ENCODE measurements around the gene PNPLA7. TPM values are rescaled to one million over a fixed set of nuclear protein-coding genes. Genes with fewer than 3 reads are reported as not detected.
A peak's percentile ranks its signal among the peaks of the same experiment; 100 is the strongest.
"Not testable (repeated sequence)": the region's sequence is repeated elsewhere in the genome, so short reads cannot be mapped to it uniquely, and the experiment has no call there.

PNPLA7 gene
- total RNA-seq, 2 experiments from 2014 or later, result 3.0 to 3.2 TPM

DNA sequence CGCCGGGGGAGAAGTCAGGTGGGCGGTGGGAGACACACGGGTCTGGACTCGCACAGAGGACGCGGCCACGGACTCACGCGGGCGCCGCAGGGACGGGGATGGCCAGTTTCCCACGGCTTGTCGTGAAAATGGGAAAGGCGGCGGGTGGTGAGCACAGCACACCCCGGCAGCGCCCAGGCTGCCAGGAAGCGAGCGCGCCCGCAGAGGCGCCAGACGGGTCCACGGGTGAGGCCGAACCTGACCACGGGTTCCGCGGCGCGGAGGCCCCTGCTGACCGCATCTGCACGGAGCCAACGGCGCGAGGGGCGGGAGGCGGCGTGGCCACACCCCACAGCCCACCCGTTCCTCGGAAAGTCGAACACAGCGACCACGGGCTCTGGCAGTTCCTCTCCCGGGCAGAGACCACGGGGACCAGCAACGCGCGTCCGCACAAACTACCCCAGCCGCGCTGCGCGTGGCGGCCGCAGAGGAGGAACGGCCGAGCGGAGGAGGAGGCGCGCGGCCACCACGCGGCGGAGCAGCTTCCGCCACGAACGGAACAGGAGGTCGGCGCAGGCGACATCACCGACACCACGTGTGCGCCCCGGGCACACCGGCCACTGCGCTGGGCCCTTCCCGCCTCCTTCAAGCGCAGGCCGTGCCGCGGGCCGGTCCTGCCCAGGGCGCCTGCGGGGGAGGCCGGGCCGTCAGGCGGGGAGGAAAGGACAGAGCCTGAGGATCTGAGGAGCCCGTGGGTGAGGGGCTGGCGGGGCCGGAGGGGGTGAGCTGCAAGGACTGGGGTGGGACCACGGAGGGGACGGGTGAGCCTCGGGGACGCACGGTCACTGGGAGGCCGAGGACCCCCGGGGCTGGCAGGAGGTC is 132.8 kb downstream of the PNPLA7 start:
- no peaks in the 10 kb centered on the region for H3K9me3 Mint-ChIP-seq (ENCODE audit: low read depth)
- peaks cover 19% of the 10 kb centered on the region for H3K4me1 Mint-ChIP-seq
- no peaks in the 10 kb centered on the region for H3K27me3 Mint-ChIP-seq
- DNase-seq, result no peak
- peak overlapping the region; percentile 40 for H3K4me3 Mint-ChIP-seq
- peak; percentile 67 for ATAC-seq
- H3K36me3 Mint-ChIP-seq, result peaks cover 2% of the 10 kb centered on the region
- no peak overlapping the region for H3K27ac Mint-ChIP-seq
- CTCF ChIA-PET, result interaction anchor here (1.0 kb wide), 1 partner anchor 135 kb away, joined by 4 read pairs; the partner anchor contains the start of gene MRPL41

DNA sequence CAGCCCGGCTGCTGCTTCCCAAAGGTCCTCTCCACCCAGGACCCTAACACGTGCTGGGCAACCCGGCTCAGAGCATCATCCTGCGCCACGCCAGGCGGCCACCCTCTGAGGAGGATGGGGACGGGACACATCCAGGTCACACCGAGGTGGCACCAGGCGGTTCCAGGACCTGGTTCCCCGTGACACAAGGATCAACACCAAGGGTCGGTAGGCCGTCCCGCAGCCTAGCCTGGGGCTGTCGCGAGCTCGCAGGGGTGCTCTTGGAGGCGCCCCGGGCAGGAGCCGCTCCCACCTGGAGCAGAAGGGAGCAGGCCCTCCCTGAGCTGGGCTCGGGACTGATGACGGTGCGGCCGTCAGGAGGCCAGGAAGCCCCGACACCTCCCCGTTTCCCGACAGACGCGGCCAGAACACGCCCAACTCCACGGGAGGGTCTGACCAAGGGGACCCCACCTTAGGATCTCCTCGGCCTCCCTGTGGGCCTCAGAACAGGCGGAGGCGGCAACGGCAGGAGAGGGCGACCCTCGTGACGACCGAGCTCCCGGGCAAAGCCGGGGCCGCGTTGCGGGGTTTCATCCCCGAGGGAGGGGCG is 133.5 kb downstream of the PNPLA7 start:
- no peak for ATAC-seq
- H3K4me1 Mint-ChIP-seq, result peaks cover 16% of the 10 kb centered on the region
- no peaks in the 10 kb centered on the region for H3K36me3 Mint-ChIP-seq
- CTCF ChIA-PET, result no interaction called here
- no peaks in the 10 kb centered on the region for H3K27me3 Mint-ChIP-seq
- no peaks in the 10 kb centered on the region for H3K9me3 Mint-ChIP-seq (ENCODE audit: low read depth)
- no peak overlapping the region for H3K4me3 Mint-ChIP-seq
- H3K27ac Mint-ChIP-seq, result no peak overlapping the region
- no peak for DNase-seq

DNA sequence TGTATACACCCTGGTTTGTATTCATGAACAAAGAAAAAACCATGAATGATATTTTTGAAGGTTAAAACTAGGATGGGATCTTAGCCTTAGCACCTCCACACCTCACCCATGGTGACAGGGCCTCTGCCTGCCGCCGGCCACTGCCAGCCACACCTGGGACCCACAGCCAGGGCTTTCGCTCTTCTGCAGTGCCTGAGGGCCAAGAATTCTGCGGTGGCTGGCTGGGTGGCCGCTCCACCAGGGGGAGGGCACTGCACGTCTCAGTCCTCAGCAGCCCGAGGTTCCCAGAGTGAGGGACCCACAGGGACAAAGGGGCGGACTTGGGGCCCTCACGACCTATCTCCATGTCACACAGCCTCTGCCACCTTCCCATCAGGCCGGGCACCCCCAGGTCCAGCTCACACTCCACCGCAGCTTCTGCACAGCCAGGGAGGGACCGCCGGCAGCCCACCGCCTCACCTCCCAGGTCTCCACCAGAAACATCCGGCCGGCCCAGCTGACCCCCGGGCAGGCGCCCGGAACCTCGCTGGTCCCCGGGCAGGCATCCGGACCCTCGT is 134.1 kb downstream of the PNPLA7 start:
- DNase-seq, result no peak
- H3K27ac Mint-ChIP-seq, result no peak overlapping the region
- H3K36me3 Mint-ChIP-seq, result no peaks in the 10 kb centered on the region
- H3K4me1 Mint-ChIP-seq, result peaks cover 16% of the 10 kb centered on the region
- CTCF ChIA-PET, result no interaction called here
- no peaks in the 10 kb centered on the region for H3K9me3 Mint-ChIP-seq (ENCODE audit: low read depth)
- no peak for ATAC-seq
- H3K4me3 Mint-ChIP-seq, result no peak overlapping the region
- H3K27me3 Mint-ChIP-seq, result no peaks in the 10 kb centered on the region

DNA sequence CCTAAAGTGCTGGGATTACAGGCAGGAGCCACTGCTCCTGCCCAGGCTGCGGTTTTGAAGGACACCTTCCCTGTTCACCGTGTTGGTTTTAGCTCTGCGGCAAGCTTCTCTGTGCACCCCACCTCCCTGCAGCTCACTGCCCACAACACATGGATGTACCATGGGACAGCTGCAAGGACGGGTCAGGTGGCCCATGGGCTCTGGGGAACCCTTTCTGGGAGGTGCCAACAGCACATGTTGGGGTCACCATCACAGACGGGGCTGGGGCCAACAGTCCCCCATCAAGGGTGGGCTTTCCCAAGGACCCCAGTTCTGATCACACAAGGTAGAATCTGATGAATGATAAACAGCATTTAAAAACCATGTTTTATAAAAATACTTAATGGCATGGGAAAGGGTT is 134.8 kb downstream of the PNPLA7 start:
- DNase-seq (no peak), ATAC-seq (no peak)
- no peaks in the 10 kb centered on the region for H3K9me3 Mint-ChIP-seq (ENCODE audit: low read depth)
- CTCF ChIA-PET, result no interaction called here
- H3K36me3 Mint-ChIP-seq, result no peaks in the 10 kb centered on the region
- H3K4me1 Mint-ChIP-seq, result peaks cover 17% of the 10 kb centered on the region
- H3K27ac Mint-ChIP-seq, result no peak overlapping the region
- H3K4me3 Mint-ChIP-seq, result no peak overlapping the region
- no peaks in the 10 kb centered on the region for H3K27me3 Mint-ChIP-seq

DNA sequence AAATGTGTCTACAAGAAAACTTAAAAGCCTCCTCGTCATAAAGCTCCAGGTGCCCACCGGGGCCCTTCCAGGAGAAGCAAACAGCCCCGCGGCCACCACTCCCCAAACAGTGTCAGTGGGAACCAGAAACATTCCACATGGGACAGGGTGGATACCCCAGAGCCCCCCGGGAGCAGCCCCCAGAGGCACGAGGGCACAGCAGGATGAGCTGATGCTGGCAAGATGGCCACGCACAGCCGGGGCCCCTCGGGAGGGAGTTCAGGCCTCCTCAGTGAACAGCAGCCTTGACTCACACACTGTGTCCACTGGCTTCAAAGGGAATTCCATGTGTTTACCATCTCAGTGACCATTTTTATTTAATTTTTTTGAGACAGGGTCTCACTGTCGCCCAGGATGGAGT is 137.8 kb downstream of the PNPLA7 start:
- Mint-ChIP-seq H3K4me1 (peaks cover 20% of the 10 kb centered on the region), H3K27me3 (peaks cover 2% of the 10 kb centered on the region), H3K27ac (no peak overlapping the region), H3K4me3 (no peak overlapping the region), H3K9me3 (ENCODE audit: low read depth) (no peaks in the 10 kb centered on the region), H3K36me3 (no peaks in the 10 kb centered on the region)
- CTCF ChIA-PET, result interaction anchor here (1.0 to 2.3 kb wide), 3 partner anchors 11 to 123 kb away, joined by 3 to 12 read pairs (median 4); partner anchors contain the start of genes EXD3, NOXA1 and NRARP
- DNase-seq, result no peak
- no peak for ATAC-seq

DNA sequence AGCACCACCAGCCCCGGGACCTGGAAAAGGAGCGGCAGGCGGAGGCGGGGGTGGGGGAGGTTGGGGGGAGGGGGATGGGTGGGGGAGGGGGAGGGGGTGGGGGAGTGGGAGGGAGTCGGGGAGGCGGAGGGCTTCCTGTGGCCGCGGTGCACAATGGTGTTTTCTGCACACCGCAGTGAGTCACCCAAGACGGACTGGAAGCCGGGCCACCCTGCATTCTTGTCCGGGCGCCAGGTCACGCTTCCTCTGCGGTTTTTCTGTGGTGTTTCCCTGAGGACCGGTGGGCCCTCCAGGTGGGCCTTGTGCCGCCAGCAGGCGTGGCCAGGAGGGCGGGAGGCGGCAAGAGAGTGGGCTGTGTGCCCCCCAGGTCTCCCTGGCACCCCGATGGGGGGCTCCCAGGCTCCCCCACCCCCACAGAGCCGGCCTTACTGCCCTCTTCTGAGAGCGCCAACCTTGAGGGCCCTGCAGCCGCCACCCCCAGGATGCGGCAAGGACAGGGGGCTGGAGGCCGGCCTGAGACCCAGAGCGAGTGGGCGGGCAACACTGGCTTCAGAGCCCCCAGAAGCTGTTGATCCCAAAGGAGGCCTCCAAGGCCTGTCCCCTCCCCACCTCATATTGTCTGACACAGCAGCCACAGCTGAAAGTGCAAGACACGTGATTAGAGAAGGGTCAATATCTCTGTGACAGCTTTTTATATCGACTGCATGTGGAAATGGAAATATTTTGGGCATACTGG is 138.4 kb downstream of the PNPLA7 start:
- Mint-ChIP-seq H3K27me3 (peaks cover 2% of the 10 kb centered on the region), H3K4me3 (no peak overlapping the region), H3K27ac (peak overlapping the region; percentile 15), H3K36me3 (no peaks in the 10 kb centered on the region), H3K4me1 (peaks cover 20% of the 10 kb centered on the region), H3K9me3 (ENCODE audit: low read depth) (no peaks in the 10 kb centered on the region)
- ATAC-seq (peak; percentile 24), DNase-seq (peak; percentile 75)
- CTCF ChIA-PET, result interaction anchor here (1.0 to 2.3 kb wide), 3 partner anchors 11 to 124 kb away, joined by 3 to 12 read pairs (median 4); partner anchors contain the start of genes EXD3, NOXA1 and NRARP

DNA sequence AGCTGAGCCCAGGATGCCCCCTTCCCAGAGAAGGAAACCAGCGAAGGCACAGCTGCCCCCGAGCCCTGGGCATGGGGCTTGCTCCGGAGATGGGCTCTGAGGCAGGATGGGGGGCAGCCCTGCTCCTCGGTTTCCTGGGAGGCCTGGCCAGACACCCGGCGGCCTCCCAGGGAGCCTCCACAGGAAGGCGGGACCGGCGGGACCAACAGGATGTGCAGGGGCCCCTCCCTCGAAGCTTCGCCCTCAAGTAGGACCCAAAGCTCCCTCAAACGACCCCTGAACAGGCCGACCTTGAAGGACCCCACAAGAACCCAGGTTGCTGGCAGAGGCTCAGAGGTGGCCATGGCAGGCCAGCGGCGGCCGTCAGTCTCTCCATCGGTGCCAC is 138.9 kb downstream of the PNPLA7 start:
- no peaks in the 10 kb centered on the region for H3K36me3 Mint-ChIP-seq
- DNase-seq (no peak), ATAC-seq (no peak)
- H3K27ac Mint-ChIP-seq, result no peak overlapping the region
- peaks cover 4% of the 10 kb centered on the region for H3K27me3 Mint-ChIP-seq
- H3K9me3 Mint-ChIP-seq (ENCODE audit: low read depth), result no peaks in the 10 kb centered on the region
- CTCF ChIA-PET, result interaction anchor here (1.7 to 2.3 kb wide), 2 partner anchors 12 to 124 kb away, joined by 4 to 12 read pairs; partner anchors contain the start of genes EXD3 and NOXA1
- H3K4me3 Mint-ChIP-seq, result no peak overlapping the region
- H3K4me1 Mint-ChIP-seq, result peaks cover 20% of the 10 kb centered on the region

DNA sequence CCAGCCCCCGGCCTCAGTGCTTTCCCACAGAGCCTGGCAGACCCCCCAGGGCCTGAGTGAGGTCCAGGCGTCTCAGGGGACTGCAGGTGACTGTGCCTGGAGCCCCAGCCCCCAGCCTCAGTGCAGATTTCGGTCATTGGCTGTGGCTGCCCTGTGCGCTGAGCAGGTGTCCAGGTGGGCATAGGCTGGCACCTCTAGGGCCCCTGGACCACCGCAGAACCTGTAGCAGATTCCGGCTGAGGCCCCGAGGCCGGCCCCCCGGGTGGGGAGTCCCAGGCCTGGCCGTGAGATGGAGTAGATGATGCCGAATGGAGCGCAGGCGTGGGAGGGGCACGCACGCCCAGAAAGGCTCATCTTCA is 139.3 kb downstream of the PNPLA7 start:
- Mint-ChIP-seq H3K36me3 (no peaks in the 10 kb centered on the region), H3K4me1 (peaks cover 20% of the 10 kb centered on the region), H3K9me3 (ENCODE audit: low read depth) (no peaks in the 10 kb centered on the region), H3K4me3 (no peak overlapping the region), H3K27ac (no peak overlapping the region), H3K27me3 (peaks cover 8% of the 10 kb centered on the region)
- CTCF ChIA-PET, result interaction anchor here (1.7 to 2.3 kb wide), 2 partner anchors 12 to 124 kb away, joined by 4 to 12 read pairs; partner anchors contain the start of genes EXD3 and NOXA1
- DNase-seq, result no peak
- ATAC-seq, result no peak

DNA sequence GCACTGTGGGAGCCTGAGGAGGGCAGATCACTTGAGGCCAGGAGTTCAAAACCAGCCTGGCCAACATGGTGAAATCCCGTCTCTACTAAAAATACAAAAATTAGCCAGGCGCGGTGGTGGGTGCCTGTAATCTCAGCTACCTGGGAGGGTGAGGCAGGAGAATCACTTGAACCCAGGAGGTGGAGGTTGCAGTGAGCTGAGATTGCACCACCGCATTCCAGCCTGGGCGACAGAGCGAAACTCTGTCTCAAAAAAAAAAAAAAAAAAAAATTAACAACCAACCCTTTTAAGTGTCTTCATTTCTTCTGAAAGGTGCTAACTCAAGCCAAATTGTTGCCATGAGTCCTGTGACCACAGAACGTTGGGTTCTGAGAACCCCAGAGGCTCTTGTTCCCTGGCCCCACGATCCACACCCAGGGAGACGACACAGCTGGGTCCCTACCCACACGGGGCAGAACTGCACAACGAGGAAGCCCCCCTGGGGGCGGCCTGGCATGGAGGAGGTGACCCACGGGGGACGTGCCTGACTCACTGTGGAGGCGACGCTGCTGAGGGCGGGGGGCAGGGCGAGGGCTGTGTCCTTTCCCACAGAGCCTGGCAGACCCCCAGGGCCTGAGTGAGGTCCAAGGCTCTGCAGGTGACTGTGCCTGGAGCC is 139.8 kb downstream of the PNPLA7 start:
- ATAC-seq; DNase-seq; H3K27ac Mint-ChIP-seq; H3K36me3 Mint-ChIP-seq; H3K9me3 Mint-ChIP-seq (ENCODE audit: low read depth); H3K4me3 Mint-ChIP-seq; H3K27me3 Mint-ChIP-seq: not testable (repeated sequence)
- peaks cover 20% of the 10 kb centered on the region for H3K4me1 Mint-ChIP-seq
- CTCF ChIA-PET, result interaction anchor here (0.6 to 2.3 kb wide), 4 partner anchors 13 to 351 kb away, joined by 3 to 12 read pairs (median 4); partner anchors contain the start of genes EXD3 and NOXA1

Small RNA genes lying within 50 kb of the gene (microRNA-seq; reads per million reads assigned to microRNA genes)
- 1.3 reads per million for gene MIR7114

Other genes with a start within 250 kb of the PNPLA7 start
- gene NRARP, start 248.1 kb downstream of the PNPLA7 start, total RNA-seq, result 1 to 10 TPM; 1.6 to 4.5 TPM
- 10 to 100 TPM in 1 of 2 experiments, 1 to 10 TPM in 1; 9.2 to 19.8 TPM for gene EXD3, start 127.2 kb downstream of the PNPLA7 start, total RNA-seq
- under 1 TPM; 0.30 to 0.53 TPM for gene NOXA1, start 127.0 kb downstream of the PNPLA7 start, total RNA-seq
- not detected for gene ENTPD8, start 109.0 kb downstream of the PNPLA7 start, total RNA-seq
- gene NSMF, start 91.1 kb downstream of the PNPLA7 start, total RNA-seq, result 10 to 100 TPM; 35.8 to 42.1 TPM
- 10 to 100 TPM; 57.9 to 58.3 TPM for gene MRPL41, start 1.5 kb upstream of the PNPLA7 start, total RNA-seq
- gene DPH7, start 28.5 kb upstream of the PNPLA7 start, total RNA-seq, result 10 to 100 TPM; 39.9 to 45.1 TPM
- gene ZMYND19, start 40.1 kb upstream of the PNPLA7 start, total RNA-seq, result 10 to 100 TPM; 34.0 to 46.0 TPM
- 10 to 100 TPM; 49.0 to 50.1 TPM for gene ARRDC1, start 55.3 kb upstream of the PNPLA7 start, total RNA-seq
- 100 to 1,000 TPM in 1 of 2 experiments, 10 to 100 TPM in 1; 99.9 to 130 TPM for gene EHMT1, start 68.6 kb upstream of the PNPLA7 start, total RNA-seq